Measurements from ENCODE around the gene MELK. TPM values are rescaled to one million over a fixed set of nuclear protein-coding genes. Genes with fewer than 3 reads are reported as not detected.

MELK gene
- total and polyA plus RNA-seq, 2 of the 13 experiments (the other 11 are each of a cell fraction or from before 2014, with no cell fraction given): 16.7 to 50.4 TPM

GRCh38 chr9:36572515-36573418 is at the start of gene MELK (continued):
- no peak for TF ChIP-seq PRDM4 (CRISPR knock-in tag; IDR thresholded peaks at IDR 0.05; ENCODE audit: borderline replicate concordance)
- no peak for TF ChIP-seq ZBTB10 (CRISPR knock-in tag; IDR thresholded peaks at IDR 0.05; ENCODE audit: borderline replicate concordance)
- peak; percentile 56 for TF ChIP-seq PHF21A (CRISPR knock-in tag; IDR thresholded peaks at IDR 0.05)
- no peak for TF ChIP-seq CREB3 (CRISPR knock-in tag; IDR thresholded peaks at IDR 0.05)
- peak; percentile 99 for TF ChIP-seq TFDP2 (CRISPR knock-in tag; IDR thresholded peaks at IDR 0.05)
- TF ChIP-seq TP53 (CRISPR knock-in tag; conservative IDR thresholded peaks at IDR 0.05): no peak
- TF ChIP-seq BRCA1 (CRISPR knock-in tag; IDR thresholded peaks at IDR 0.05): no peak
- TF ChIP-seq ZNF136 (CRISPR knock-in tag; IDR thresholded peaks at IDR 0.05; ENCODE audit: low read depth): no peak
- no peak for TF ChIP-seq ZBTB39 (CRISPR knock-in tag; IDR thresholded peaks at IDR 0.05)
- peak; percentile 91 for TF ChIP-seq ZNF563 (CRISPR knock-in tag; IDR thresholded peaks at IDR 0.05)
- peak; percentile 60; the same call in 1 of the 2 replicates for TF ChIP-seq BRF2 (CRISPR knock-in tag; IDR thresholded peaks at IDR 0.05)
- TF ChIP-seq TIGD3 (CRISPR knock-in tag; IDR thresholded peaks at IDR 0.05; ENCODE audit: borderline replicate concordance): no peak
- TF ChIP-seq E2F2 (CRISPR knock-in tag; IDR thresholded peaks at IDR 0.05; ENCODE audit: borderline replicate concordance): peak; percentile 85; the same call in 1 of the 2 replicates
